GM12892 (cell line): ENCODE measurements around the gene CNTN4.

Source experiments
- DNase-seq: peaks from one replicate; pipeline ENCODE4 v3.0.0; 2011; ENCODE audit not compliant: insufficient read length
- FAIRE-seq: peaks from 2 replicates; lab custom pipeline; 2011; peaks lifted over from hg19 to GRCh38; lab: Jason Lieb, UNC
- POLR2A ChIP-seq: IDR thresholded peaks from 2 replicates; pipeline ENCODE4 v1.6.1; 2011; ENCODE audit warnings: low read depth, low read length, control low read depth
- POLR2AphosphoS5 ChIP-seq: IDR thresholded peaks from 2 replicates; pipeline ENCODE4 v1.6.1; 2011; ENCODE audit warnings: low read depth, low read length, control low read depth
- TAF1 ChIP-seq: IDR thresholded peaks from 2 replicates; pipeline ENCODE4 v1.6.1; 2011; ENCODE audit warnings: low read depth, mild to moderate bottlenecking, control low read depth, low read length, borderline replicate concordance

The CNTN4 gene

GRCh38 chr3:2589336-2589969 is 490.8 kb downstream of the CNTN4 start:
- FAIRE-seq (no peak), DNase-seq (no peak)
- TF ChIP-seq TAF1, result no peak

GRCh38 chr3:2595486-2595885 is 496.8 kb downstream of the CNTN4 start:
- TF ChIP-seq TAF1, result no peak
- TF ChIP-seq POLR2A, result no peak
- no peak for TF ChIP-seq POLR2AphosphoS5
- DNase-seq, result no peak
- FAIRE-seq, result no peak

GRCh38 chr3:2597615-2598014 is 498.9 kb downstream of the CNTN4 start:
- FAIRE-seq (no peak), DNase-seq (no peak)
- TF ChIP-seq POLR2AphosphoS5 (no peak), TAF1 (no peak), POLR2A (no peak)

GRCh38 chr3:2599471-2599870 is 500.8 kb downstream of the CNTN4 start:
- no peak for DNase-seq
- FAIRE-seq, result no peak
- TF ChIP-seq POLR2AphosphoS5 (no peak), POLR2A (no peak), TAF1 (no peak)

GRCh38 chr3:2603692-2604289 is 505.1 kb downstream of the CNTN4 start:
- DNase-seq, result no peak
- FAIRE-seq, result no peak
- no peak for TF ChIP-seq TAF1
- TF ChIP-seq POLR2AphosphoS5, result no peak
- no peak for TF ChIP-seq POLR2A

- FAIRE-seq (no peak), DNase-seq (no peak)
- TF ChIP-seq POLR2A (no peak), TAF1 (no peak), POLR2AphosphoS5 (no peak)
Observed at GRCh38 chr3:2614578-2614977, 515.9 kb downstream of the CNTN4 start.

- TF ChIP-seq POLR2A (no peak), TAF1 (no peak), POLR2AphosphoS5 (no peak)
- DNase-seq (no peak), FAIRE-seq (no peak)
Observed at GRCh38 chr3:2615080-2615479, 516.4 kb downstream of the CNTN4 start.

GRCh38 chr3:2623436-2623835 is 524.8 kb downstream of the CNTN4 start:
- no peak for FAIRE-seq
- no peak for DNase-seq
- TF ChIP-seq POLR2AphosphoS5, result no peak
- no peak for TF ChIP-seq POLR2A
- no peak for TF ChIP-seq TAF1

- no peak for DNase-seq
- TF ChIP-seq TAF1 (no peak), POLR2AphosphoS5 (no peak), POLR2A (no peak)
- FAIRE-seq, result no peak
Observed at GRCh38 chr3:2628117-2628516, 529.5 kb downstream of the CNTN4 start.

- FAIRE-seq (no peak), DNase-seq (no peak)
- no peak for TF ChIP-seq POLR2AphosphoS5
- no peak for TF ChIP-seq POLR2A
- TF ChIP-seq TAF1, result no peak
Observed at GRCh38 chr3:2635511-2635910, 536.8 kb downstream of the CNTN4 start.

GRCh38 chr3:2643606-2644005 is 544.9 kb downstream of the CNTN4 start:
- FAIRE-seq, result no peak

GRCh38 chr3:2645001-2645400 is 546.3 kb downstream of the CNTN4 start:
- DNase-seq (no peak), FAIRE-seq (no peak)
- no peak for TF ChIP-seq TAF1
- no peak for TF ChIP-seq POLR2AphosphoS5
- TF ChIP-seq POLR2A, result no peak

More at GRCh38 chr3:2643606-2644005, 544.9 kb downstream of the CNTN4 start:
- no peak for DNase-seq
- TF ChIP-seq TAF1, result no peak
- no peak for TF ChIP-seq POLR2AphosphoS5
- no peak for TF ChIP-seq POLR2A
